ENCODE data around the gene MSH5. TPM values are rescaled to one million over a fixed set of nuclear protein-coding genes. Genes with fewer than 3 reads are reported as not detected.

Gene MSH5
- total RNA-seq, 1 experiment from 2014 or later: 43.1 TPM

- 0 out of 2 replicates have a peak, but pooled peaks have one; percentile 4 for TF ChIP-seq HMGA2 (CRISPR knock-in tag; IDR thresholded peaks at IDR 0.05)
- no peak for TF ChIP-seq ZNF317 (CRISPR knock-in tag; IDR thresholded peaks at IDR 0.05; ENCODE audit: borderline replicate concordance, low read depth)
- TF ChIP-seq NR2C2 (CRISPR knock-in tag; IDR thresholded peaks at IDR 0.05): no peak
- no peak for TF ChIP-seq ZSCAN18 (CRISPR knock-in tag; IDR thresholded peaks at IDR 0.05)
- TF ChIP-seq RORB (CRISPR knock-in tag; IDR thresholded peaks at IDR 0.05): no peak
- TF ChIP-seq, protein P1, sequence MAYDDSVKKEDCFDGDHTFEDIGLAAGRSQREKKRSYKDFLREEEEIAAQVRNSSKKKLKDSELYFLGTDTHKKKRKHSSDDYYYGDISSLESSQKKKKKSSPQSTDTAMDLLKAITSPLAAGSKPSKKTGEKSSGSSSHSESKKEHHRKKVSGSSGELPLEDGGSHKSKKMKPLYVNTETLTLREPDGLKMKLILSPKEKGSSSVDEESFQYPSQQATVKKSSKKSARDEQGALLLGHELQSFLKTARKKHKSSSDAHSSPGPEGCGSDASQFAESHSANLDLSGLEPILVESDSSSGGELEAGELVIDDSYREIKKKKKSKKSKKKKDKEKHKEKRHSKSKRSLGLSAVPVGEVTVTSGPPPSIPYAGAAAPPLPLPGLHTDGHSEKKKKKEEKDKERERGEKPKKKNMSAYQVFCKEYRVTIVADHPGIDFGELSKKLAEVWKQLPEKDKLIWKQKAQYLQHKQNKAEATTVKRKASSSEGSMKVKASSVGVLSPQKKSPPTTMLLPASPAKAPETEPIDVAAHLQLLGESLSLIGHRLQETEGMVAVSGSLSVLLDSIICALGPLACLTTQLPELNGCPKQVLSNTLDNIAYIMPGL (CRISPR knock-in tag; IDR thresholded peaks at IDR 0.05): no peak
- no peak for TF ChIP-seq ATF6 (CRISPR knock-in tag; IDR thresholded peaks at IDR 0.05)
- TF ChIP-seq, protein P2, sequence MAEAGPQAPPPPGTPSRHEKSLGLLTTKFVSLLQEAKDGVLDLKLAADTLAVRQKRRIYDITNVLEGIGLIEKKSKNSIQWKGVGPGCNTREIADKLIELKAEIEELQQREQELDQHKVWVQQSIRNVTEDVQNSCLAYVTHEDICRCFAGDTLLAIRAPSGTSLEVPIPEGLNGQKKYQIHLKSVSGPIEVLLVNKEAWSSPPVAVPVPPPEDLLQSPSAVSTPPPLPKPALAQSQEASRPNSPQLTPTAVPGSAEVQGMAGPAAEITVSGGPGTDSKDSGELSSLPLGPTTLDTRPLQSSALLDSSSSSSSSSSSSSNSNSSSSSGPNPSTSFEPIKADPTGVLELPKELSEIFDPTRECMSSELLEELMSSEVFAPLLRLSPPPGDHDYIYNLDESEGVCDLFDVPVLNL (CRISPR knock-in tag; IDR thresholded peaks at IDR 0.05; ENCODE audit: borderline replicate concordance, low read depth): no peak
- TF ChIP-seq FOXP4 (CRISPR knock-in tag; IDR thresholded peaks at IDR 0.05): no peak
- 0 out of 2 replicates have a peak, but pooled peaks have one; percentile 30 for TF ChIP-seq FOXP1 (CRISPR knock-in tag; IDR thresholded peaks at IDR 0.05; ENCODE audit: borderline replicate concordance)
- TF ChIP-seq ZBTB43 (CRISPR knock-in tag; IDR thresholded peaks at IDR 0.05): no peak
- TF ChIP-seq TP53 (CRISPR knock-in tag; IDR thresholded peaks at IDR 0.05): no peak
- no peak for TF ChIP-seq ETV6 (CRISPR knock-in tag; IDR thresholded peaks at IDR 0.05)
- no peak for TF ChIP-seq SP1 (CRISPR knock-in tag; conservative IDR thresholded peaks at IDR 0.05)
- no peak for TF ChIP-seq NFYB (CRISPR knock-in tag; conservative IDR thresholded peaks at IDR 0.05; ENCODE audit: low read depth)
- no peak for TF ChIP-seq PREB (CRISPR knock-in tag; IDR thresholded peaks at IDR 0.05; ENCODE audit: borderline replicate concordance)
- TF ChIP-seq, protein P3, sequence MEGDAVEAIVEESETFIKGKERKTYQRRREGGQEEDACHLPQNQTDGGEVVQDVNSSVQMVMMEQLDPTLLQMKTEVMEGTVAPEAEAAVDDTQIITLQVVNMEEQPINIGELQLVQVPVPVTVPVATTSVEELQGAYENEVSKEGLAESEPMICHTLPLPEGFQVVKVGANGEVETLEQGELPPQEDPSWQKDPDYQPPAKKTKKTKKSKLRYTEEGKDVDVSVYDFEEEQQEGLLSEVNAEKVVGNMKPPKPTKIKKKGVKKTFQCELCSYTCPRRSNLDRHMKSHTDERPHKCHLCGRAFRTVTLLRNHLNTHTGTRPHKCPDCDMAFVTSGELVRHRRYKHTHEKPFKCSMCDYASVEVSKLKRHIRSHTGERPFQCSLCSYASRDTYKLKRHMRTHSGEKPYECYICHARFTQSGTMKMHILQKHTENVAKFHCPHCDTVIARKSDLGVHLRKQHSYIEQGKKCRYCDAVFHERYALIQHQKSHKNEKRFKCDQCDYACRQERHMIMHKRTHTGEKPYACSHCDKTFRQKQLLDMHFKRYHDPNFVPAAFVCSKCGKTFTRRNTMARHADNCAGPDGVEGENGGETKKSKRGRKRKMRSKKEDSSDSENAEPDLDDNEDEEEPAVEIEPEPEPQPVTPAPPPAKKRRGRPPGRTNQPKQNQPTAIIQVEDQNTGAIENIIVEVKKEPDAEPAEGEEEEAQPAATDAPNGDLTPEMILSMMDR (IDR thresholded peaks at IDR 0.05): peak; percentile 44; the same call in 1 of the 2 replicates
- no peak for TF ChIP-seq ZNF512 (CRISPR knock-in tag; IDR thresholded peaks at IDR 0.05; ENCODE audit: borderline replicate concordance)
- no peak for TF ChIP-seq TEAD4 (CRISPR knock-in tag; IDR thresholded peaks at IDR 0.05)
- Mint-ChIP-seq H3K27ac (peak overlapping the region; percentile 81; the same call in 1 of the 2 replicates), H3K4me3 (no peak overlapping the region), H3K4me1 (peaks cover 9% of the 10 kb centered on the region), H3K9me3 (no peaks in the 10 kb centered on the region), H3K27me3 (ENCODE audit: low read depth) (no peaks in the 10 kb centered on the region), H3K36me3 (peaks cover 29% of the 10 kb centered on the region)
- ChIA-PET POLR2A (interaction anchor here (0.8 to 1.2 kb wide), 4 partner anchors 17 to 36 kb away, joined by 3 to 5 read pairs (median 4); partner anchors contain the start of genes HSPA1A, HSPA1B and HSPA1L), CTCF (interaction anchor here (0.5 to 2.0 kb wide), 47 partner anchors 8 to 349 kb away, joined by 3 to 23 read pairs (median 5); partner anchors contain the start of genes ABHD16A, ATP6V1G2, C6orf47 and CFB)
- DNase-seq (ENCODE audit: low spot score): peak; percentile 83
- ATAC-seq: peak; percentile 64
These were observed 51.7 kb downstream of the MSH5 start for GRCh38 chr6:31791324-31792089.

Measured in WTC11 (cell line).